Left cardiac atrium (tissue), 4 donors: ENCODE data around the gene BMP7. TPM values are rescaled to one million over a fixed set of nuclear protein-coding genes. Genes with fewer than 3 reads are reported as not detected.

Experiments
- ATAC-seq, 2 donors: fragments of 200-7000 bp; cut with Tn5 transposase; one replicate each; pipeline ENCODE4 v1.9.1; 2020; ENCODE audit warnings: mild to moderate bottlenecking in 2 of 2, moderate library complexity in 2 of 2
- DNase-seq: peaks from one replicate; pipeline ENCODE4 v3.0.0-alpha.2; 2020
- intact Hi-C, 2 donors: fragments of 100-400 bp; cut with DNase I; formaldehyde crosslinking; loops; one replicate each; pipeline versions ENCODE4 v1.14.1 to v1.15.1; 2022 to 2023
- long read RNA-seq: library from polyadenylated mRNA; unstranded; transcript quantifications from one replicate; pipeline ENCODE4 v2.0.0, GENCODE V29; 2021
- total RNA-seq, 2 donors: library from RNA; stranded (reverse); fragmentation: NEBNext Ultra II Directional; extraction: Animal tissue kit (Norgen Biotek cat#: 25700); gene quantifications; one replicate each; pipeline ENCODE4 v1.2.1, GENCODE V29; 2021
- donor health status: DM: no; HTN: yes; CAD: no.
- donor health status: DM: no; HTN: yes; CAD: no; lungs with severe emphysema.
- donor health status: DM: yes; HTN: yes; CAD: no.
- donor health status: Dilated cardiomyopathy.

BMP7 gene
- total RNA-seq = 10 to 100 TPM; 23.9 to 29.3 TPM
- long read RNA-seq, full-length matches to known transcripts = 19 of 24 reads
- long read RNA-seq, partial matches to known transcripts = 2 of 24 reads
- long read RNA-seq, other reads (novel, unspliced or antisense) = 3 of 24 reads

DNA sequence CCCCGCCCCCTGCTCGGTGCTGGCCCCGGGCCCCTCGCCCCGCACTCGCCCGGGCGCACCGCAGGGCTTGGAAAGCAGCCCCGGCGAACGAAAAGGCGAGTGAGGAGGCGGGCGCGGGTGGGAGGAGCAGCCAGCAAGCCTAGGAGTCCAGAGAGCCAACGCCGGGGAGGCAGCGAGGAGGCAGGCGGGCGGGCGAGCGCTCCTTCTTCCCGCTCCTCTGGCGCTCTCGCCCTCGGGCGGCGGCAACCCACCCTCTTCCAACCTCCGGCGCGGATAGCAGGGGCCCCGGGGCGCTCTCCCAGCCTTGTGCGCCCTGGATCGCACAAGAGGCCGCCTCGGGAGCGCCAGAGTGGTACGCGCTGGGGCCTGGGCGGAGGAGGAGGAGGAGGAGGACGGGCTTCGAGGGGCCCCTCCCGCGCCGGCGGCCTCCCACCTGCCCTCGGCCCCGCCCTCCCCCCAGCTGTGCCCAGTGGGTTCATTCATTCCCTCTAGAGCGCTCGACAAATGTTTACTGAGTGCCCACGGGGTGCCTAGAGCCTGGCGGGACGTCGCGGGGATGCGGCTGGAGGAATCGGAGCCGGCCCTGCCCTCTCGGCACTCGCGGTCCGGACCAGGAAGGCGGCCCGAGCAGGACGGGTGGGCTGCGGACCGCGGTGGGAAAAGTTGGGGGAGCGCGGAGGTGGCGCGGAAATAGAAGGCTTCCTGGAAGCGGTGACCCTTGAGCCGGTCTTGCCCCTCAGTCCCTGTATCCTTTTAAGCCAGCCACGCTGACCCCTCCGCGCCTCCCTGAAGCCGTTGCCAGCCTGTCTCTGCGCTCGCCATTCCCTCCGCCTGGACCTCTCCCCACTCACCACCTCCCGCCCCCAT lies at the start of gene BMP7:
Gene BMP7, minus strand, starts transcription at position 351 of the 867 bp plus-strand sequence. CDS start 519 bp downstream, outside the sequence.
- intact Hi-C loops = no loop called here
- no peak for DNase-seq
- peak; percentile 28 to 60 for ATAC-seq

DNA sequence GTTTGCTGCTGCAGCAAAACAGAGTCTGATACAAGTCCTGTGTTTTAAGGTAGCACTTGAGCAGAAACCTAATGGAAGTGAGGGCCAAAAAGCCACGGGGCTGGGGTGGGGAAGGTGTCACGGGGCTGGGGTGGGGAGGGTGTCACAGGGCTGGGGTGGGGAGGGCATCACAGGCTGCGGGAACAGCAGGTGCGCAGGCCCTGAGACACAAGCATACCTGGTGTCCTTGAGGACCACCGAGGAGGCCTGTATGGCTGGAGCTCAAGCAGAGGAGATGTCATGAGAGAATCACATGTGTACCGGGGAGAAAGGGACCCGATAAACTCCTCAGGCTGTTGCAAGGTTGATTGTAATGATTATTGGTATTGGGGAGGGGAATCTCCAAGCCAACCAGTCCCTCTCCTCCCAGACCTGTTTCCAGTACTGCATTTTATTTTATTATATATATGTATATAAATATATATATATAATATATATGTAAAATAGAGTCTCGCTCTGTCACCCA lies 49.6 kb upstream of the BMP7 start:
- ATAC-seq = no peak
- no peak for DNase-seq
- intact Hi-C loops = no loop called here

DNA sequence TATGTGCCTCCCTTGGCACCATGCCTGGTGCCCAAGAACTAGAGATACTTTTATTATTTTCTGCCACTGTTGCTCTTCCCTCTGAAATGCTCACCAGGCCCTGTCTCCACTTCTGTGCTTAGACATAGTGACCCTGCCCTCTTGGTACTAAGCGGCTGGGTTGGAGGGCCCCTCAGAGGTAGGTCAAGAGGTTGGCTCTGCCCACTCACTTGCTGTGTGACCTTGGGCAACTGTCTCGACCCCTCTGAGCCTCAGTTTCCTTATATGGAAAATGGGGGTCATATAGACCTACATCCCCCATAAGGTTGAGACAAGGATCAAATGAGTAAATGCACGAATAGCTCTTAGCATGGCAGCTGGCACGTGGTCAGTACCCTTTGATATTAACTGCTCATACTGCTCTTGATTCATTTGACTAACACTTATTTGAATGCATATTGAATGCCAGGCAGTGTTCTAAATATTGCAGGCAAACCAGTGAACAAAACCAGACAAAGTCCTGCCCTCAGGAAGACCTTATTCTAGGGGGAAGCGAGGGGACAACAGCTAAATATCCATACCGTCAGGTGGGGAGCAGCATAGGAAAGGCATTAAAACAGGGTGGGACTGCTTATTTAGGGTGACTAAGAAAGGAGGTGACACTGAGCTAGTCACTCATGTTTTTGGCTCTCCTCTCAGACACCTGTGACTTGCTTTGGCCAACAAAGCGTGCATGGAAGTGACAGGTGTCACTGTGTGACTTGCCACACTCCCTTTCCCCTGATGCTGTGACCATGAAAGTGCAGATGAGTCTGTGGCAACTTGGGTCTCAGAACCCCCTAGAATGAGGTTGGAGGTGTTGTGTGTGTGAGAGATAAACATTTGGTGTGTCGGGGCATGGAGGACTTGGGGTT lies 48.9 kb upstream of the BMP7 start:
- intact Hi-C loops = no loop called here
- ATAC-seq (no peak), DNase-seq (no peak)

DNA sequence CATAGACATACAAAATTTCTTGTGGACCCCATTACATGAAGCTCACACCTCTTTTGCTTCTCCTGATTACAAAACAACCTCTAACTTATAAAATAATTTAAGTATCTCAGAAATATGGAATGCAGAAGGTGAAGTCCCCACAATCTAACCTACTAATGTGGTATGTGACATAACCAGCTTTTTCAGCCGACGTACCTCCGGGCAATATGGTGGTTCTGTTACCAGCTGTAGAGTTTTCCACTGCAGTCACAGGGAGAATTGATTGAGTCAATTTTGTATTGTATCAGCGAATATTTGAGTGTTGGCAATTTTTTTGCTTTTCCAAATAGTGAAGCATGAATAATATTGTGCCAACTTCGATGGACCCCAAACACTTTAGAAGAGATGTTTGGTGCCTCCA lies 47.5 kb upstream of the BMP7 start:
- no peak for ATAC-seq
- intact Hi-C loops = no loop called here
- no peak for DNase-seq

DNA sequence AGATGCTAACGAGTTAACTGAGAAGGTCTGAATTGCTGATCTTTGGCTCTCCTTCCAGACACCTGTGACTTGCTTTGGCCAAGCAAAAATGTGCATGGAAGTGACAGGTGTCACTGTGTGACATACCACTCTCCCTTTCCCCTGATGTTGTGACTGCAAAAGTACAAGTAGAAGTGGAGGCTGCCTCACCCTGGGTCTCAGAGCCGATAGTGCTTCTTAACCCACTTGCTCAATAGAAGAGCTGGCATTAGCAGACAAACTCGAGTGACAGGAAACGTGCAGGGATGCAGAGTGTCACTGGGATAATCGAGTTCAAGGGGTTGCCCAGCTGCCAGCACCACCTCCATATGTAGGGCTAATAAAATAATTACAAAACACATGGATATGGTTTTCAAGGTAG lies 46.8 kb upstream of the BMP7 start:
- ATAC-seq (no peak), DNase-seq (no peak)
- intact Hi-C loops = no loop called here

DNA sequence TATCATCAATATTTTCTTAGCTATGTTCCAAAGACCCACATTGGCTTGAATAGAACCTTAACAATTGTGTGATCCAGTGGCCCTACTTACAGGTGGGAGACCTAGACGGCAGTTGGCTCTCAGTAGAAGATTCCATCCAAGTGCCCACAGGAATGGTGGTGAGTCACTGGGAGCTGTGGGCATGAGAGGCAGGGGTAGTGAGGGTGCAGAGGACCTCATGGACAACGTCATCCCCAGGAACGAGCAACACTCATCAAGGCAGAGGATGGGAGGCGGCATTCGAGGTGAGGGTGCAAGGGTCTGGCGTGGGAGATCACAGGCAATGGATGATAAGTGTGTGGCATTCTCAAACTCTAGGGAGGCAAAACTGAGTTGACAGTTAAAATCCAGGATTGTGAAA lies 45.7 kb upstream of the BMP7 start:
- ATAC-seq = no peak
- no peak for DNase-seq
- intact Hi-C loops = no loop called here

DNA sequence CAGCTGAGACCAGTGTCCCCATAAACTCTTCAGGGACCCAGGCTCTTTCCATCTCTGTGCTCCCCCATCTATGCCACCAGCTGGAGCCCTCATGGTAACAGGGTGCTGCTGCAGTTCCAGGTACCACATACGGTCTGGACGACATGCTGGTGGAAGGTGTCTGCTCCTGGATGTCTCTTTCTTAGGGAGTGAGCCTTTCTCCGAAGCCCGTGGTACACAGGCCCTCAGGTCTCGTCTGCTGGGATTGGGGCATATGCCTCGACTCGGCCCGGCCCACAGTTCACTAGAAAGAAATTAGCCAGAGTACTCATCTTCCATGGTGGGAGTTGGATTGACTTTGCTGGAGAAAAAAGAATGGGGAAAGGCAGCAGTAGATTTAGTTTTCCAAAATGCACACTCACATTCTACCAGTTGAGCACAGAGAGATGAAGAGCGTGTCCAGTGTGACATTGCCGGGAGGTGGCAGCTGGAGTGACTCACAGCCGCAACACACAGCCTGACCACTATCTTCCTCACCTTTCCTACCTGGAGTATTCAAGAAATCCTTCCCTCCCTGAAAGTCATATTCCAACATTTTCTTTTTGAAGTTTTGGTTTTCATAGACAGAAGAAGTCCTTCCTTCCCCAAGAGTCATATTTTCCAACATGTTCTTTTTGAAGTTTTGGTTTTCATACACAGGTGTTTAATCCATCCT lies 44.5 kb upstream of the BMP7 start:
- ATAC-seq = no peak
- intact Hi-C loops = no loop called here
- DNase-seq = no peak

DNA sequence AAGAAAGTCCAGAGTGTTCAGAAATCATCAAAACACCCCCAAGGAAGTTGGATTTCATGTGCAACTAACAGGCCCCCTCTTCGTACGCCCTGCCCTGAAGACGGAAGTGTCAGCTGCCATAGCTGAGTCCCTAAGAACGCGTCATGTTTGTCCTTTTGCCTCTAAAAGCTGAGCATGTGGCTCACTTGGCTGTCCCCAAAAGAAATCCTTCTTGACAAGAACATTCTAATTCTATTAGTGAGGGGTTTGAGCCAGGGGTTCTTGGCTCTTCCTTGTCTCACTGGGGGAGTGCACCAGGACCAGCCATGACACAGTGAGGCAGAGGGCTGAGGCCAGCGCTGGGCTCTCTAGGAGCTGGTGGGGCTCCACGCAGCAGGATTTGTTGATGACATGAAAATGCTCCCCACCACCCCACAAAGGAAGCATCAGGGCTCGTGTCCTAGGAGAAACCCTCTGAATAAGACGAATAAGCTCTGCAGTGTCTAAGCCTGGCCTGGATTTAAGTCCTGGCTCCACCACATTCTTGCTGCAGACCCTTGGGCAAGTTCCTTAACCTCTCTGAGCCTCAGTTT lies 43.2 kb upstream of the BMP7 start:
- intact Hi-C loops = no loop called here
- DNase-seq = no peak

DNA sequence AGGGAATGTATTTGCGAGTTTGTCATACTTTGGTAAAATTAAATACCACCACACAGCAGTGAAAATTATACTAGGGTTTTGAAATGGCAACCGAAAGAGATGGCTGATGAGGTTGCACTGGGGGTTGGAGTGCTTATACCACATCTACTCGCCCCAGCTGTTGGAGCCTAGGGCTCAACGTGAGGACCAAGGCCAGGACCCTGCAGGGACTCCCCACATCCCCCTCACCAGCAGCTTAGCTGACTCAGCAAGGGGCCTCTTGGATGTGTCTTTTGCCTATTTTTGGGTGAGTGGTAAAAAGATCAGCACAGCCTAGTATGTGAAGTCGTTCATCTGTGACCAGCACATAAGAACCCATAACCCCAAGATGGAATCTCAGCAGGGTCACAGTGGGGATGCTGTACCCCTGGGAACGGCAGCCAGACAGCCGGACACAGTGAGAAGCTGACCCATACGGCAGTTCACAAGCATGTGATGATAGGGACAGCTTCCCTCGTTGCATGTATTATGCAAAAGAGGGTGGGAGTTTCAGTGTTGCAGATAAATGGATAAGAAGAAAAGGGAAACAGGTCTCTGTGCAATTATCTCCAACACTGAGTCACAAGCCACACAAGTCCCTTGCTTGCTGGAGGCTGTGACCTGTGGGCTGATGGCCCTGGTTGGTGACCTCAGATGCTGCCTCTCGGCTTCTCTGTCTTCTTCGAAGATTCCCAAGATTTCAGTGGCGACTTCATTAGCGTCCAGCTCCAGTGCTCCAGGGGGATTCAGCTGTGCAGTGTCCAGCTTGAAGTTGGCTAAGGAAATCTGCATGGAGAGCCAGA lies 42.2 kb upstream of the BMP7 start:
- intact Hi-C loops = no loop called here
- DNase-seq (no peak), ATAC-seq (no peak)

More for the DNA sequence above, 43.2 kb upstream of the BMP7 start:
- no peak for ATAC-seq

DNA sequence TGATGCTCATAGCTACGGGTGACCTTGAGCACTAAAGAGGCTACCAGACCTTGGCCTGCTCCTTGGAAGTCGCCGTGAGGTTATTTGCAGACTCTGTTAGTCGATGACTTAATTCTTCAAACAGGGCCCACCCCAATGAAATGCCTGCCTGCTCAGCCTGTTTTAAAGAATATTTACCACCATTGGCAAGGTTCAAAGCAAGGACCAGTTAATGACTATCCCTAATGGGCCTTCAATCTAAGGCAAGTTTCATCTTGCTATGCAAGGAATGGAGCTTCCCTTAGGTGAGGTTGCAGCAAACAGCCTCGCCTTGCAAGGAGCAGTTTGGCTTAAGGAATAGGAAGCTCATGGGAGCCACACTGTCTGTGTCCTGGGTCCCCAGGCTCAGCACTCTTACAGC lies 40.3 kb upstream of the BMP7 start:
- intact Hi-C loops = no loop called here
- ATAC-seq (no peak), DNase-seq (no peak)

DNA sequence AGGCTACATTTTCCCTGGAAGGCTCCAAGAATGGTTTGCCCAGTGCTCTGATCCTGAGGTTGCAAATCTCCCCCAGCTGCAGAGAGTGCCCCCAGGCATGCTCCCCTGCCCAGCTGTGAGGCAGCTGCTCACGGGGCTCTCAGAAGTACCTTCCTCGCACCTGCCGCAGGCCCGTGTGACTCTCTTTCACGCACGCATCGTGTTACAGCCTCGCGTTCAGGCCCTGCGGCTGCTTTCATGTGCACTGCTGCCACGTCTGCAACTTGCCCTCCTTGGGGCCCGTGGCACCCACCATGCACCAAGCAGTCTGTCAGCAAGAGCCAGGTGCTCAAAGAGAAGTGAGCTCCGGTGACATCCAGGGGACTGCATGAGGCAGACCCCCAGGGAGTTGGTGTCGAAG lies 34.6 kb upstream of the BMP7 start:
- DNase-seq (no peak), ATAC-seq (no peak)
- intact Hi-C loops = no loop called here

DNA sequence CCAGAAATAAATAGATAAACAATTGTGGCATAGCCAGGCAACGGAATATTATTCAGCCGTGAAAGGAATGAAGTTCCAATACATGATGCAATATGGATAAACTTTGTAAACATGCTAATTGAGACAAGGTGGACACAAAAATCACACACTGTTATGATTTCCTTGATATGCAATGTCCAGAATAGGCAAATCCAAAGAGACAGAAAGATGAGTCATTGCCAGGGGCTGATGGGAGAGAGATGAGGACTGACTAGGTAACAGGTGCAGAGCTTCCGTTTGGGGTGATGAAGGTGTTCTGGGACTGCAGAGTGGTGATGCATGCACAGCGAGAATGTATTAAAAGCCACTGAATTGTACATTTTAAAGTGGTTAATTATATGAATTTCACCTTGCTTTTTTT lies 32.0 kb upstream of the BMP7 start:
- DNase-seq (no peak), ATAC-seq (no peak)
- intact Hi-C loops = no loop called here

DNA sequence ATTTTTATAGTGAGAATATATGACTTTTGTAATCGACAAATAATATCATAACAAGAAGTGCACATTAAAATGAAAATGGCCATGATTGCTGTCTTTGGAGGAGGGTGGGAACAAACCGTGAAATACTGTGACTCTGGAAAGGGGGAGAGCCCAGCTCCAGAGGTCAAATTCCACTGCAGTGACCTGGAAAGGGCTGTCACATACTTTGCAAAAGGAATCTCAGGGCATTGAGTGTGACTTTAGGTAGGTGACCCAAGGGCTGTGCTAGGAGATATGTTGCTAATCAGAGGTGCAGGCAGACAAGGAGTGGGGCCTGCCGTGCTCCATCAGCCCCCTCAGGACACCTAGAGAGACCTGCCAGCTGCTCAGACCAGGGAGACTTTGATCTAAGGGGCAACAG lies 28.1 kb upstream of the BMP7 start:
- ATAC-seq (no peak), DNase-seq (no peak)
- intact Hi-C loops = no loop called here

DNA sequence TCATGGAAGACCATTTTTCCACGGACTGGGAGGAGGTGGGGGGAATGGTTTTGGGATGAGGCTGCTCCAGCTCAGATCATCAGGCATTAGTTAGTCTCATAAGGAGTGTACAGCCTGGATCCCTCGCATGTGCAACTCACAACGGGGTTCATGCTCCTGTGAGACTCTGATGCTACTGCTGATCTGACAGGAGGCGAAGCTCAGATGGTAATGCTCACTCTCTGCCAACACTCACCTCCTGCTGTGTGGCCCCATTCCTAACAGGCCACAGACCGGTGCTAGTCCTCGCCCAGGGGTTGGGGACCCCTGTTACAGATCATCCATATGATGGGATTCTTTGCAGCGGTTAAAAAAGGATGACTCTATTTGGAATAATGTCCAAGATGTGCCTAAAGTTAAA lies 27.6 kb upstream of the BMP7 start:
- no peak for ATAC-seq
- intact Hi-C loops = no loop called here
- no peak for DNase-seq

DNA sequence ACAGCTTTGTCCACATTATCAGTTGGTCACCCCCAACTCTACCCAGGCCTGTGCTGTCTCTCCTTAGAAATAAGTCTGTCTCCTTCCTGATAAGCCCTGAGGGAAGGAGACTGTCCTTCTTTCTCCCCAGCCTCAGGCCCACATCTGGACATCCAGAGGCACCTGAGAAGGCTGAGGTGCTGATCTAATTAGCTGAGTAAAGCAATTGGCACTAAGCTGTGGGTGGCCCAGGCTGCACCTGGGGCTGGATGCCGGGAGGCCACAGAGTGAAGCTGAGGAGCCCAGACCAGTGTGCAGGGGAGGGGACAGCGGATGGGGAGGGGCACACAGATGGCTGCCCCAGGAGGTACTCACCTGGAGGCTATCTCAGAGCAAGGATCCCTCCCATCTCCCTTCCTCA lies 26.2 kb upstream of the BMP7 start:
- ATAC-seq = no peak
- intact Hi-C loops = no loop called here

DNA sequence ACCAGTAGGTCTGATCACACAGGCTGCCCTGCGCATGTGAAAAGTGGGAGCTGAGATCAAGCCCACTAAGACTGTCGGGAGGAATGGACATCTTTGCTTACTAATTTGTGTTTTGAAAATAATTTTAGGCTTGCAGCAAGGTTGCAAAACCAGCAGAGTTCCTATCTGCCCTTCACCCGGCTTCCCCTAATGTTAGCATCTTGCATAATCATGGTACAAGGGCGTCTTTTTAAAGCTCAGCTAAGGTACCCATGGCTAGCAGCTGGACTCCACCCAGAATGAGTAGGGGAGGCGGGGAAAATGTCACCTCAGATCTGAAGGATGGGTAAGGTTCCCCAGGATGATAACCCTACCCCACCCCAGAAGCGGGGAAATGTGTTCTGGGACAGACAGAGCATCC lies 25.3 kb upstream of the BMP7 start:
- no peak for ATAC-seq
- intact Hi-C loops = no loop called here
- no peak for DNase-seq

More for the DNA sequence above, 26.2 kb upstream of the BMP7 start:
- no peak for DNase-seq

DNA sequence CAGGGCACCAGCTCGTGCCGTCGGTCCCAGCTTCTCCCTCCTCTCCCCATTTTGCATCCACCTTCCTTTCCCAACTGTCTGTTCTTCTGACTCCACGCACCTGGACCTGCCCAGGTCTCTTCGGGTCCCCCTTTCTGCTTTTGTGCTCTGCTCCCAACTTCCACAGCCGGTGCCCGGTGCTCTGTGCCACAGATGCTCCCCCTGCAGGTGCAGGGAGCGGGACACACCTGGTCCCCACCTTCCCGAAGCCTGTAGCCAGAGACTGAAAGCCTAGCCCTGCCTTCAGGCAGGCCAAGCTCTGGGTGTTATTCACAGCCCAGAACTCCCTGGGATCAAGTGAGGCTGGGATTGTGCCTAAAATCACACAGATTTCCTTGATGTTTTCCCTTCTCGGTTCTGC lies 24.6 kb upstream of the BMP7 start:
- DNase-seq = no peak
- no peak for ATAC-seq
- intact Hi-C loops = no loop called here

DNA sequence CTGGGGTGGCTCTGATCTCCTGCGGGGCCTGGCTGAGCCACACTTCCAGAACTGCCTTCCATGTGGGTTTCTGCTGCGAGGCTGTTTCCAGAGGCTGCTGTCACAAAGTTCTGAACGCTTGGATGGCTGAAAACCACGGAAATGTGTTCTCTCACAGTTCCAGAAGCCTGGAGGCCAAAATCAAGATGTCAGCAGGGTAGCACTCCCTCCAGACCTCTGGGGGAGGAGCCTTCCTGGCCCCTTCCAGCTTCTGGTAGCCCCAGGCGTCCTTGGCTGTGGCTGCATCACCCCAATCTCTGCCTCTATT lies 23.7 kb upstream of the BMP7 start:
- no peak for DNase-seq
- intact Hi-C loops = no loop called here
- no peak for ATAC-seq
